ENCODE data around the gene AKR7A2.

- TF ChIP-seq POLR2A (IDR thresholded peaks at IDR 0.05) (no peak), CTCF (IDR thresholded peaks at IDR 0.05 in 4 of 5, conservative IDR thresholded peaks at IDR 0.05 in 1 of 5) (no peak)
These were observed 15.8 kb upstream of the AKR7A2 start for GRCh38 chr1:19327736-19328135.

Data from gastrocnemius medialis (tissue), 4 donors.